SKM-1 (cell line): Measurements from ENCODE around the gene RTP2.
A peak's percentile ranks its signal among the peaks of the same experiment; 100 is the strongest.

ENCODE experiments used
- DNase-seq: peaks from one replicate; lab custom pipeline; 2025; ENCODE audit not compliant: unreplicated experiment; lab: John Stamatoyannopoulos, UW

Gene RTP2

GRCh38 chr3:187739094-187739560 is 36.8 kb upstream of the RTP2 start:
- DNase-seq: no peak

GRCh38 chr3:187738331-187739093 is 36.2 kb upstream of the RTP2 start:
- DNase-seq: peak; percentile 90

GRCh38 chr3:187738071-187738330 is 35.6 kb upstream of the RTP2 start:
- no peak for DNase-seq

- no peak for DNase-seq
Measured at GRCh38 chr3:187737368-187738070, 35.2 kb upstream of the RTP2 start.

GRCh38 chr3:187737006-187737367 is 34.6 kb upstream of the RTP2 start:
- DNase-seq: no peak

GRCh38 chr3:187736418-187736871 is 34.1 kb upstream of the RTP2 start:
- DNase-seq: no peak

GRCh38 chr3:187735837-187736236 is 33.5 kb upstream of the RTP2 start:
- no peak for DNase-seq

GRCh38 chr3:187735383-187735782 is 33.0 kb upstream of the RTP2 start:
- no peak for DNase-seq

GRCh38 chr3:187734841-187735240 is 32.5 kb upstream of the RTP2 start:
- no peak for DNase-seq

GRCh38 chr3:187733371-187733770 is 31.0 kb upstream of the RTP2 start:
- DNase-seq: no peak

- no peak for DNase-seq
Measured at GRCh38 chr3:187729598-187729997, 27.2 kb upstream of the RTP2 start.

GRCh38 chr3:187728940-187729583 is 26.7 kb upstream of the RTP2 start:
- DNase-seq: no peak

- DNase-seq: no peak
Measured at GRCh38 chr3:187728248-187728647, 25.9 kb upstream of the RTP2 start.

GRCh38 chr3:187726564-187726963 is 24.2 kb upstream of the RTP2 start:
- no peak for DNase-seq

- DNase-seq: no peak
Measured at GRCh38 chr3:187725653-187726370, 23.5 kb upstream of the RTP2 start.

- DNase-seq: no peak
Measured at GRCh38 chr3:187725224-187725623, 22.9 kb upstream of the RTP2 start.

- DNase-seq: no peak
Measured at GRCh38 chr3:187722206-187722612, 19.9 kb upstream of the RTP2 start.

GRCh38 chr3:187721055-187721454 is 18.7 kb upstream of the RTP2 start:
- no peak for DNase-seq

- DNase-seq: no peak
Measured at GRCh38 chr3:187720337-187720670, 17.9 kb upstream of the RTP2 start.

GRCh38 chr3:187719628-187720336 is 17.4 kb upstream of the RTP2 start:
- DNase-seq: no peak

GRCh38 chr3:187718802-187719201 is 16.4 kb upstream of the RTP2 start:
- no peak for DNase-seq
